GM19240 (cell line): ENCODE results near the gene MX1.

Experiments
- DNase-seq: peaks from one replicate; pipeline ENCODE4 v3.0.0; 2011; ENCODE audit warnings: low spot score; ENCODE audit not compliant: insufficient read length

The MX1 gene

GRCh38 chr21:41489329-41489728, 63.3 kb downstream of the MX1 start:
- no peak for DNase-seq

DNA sequence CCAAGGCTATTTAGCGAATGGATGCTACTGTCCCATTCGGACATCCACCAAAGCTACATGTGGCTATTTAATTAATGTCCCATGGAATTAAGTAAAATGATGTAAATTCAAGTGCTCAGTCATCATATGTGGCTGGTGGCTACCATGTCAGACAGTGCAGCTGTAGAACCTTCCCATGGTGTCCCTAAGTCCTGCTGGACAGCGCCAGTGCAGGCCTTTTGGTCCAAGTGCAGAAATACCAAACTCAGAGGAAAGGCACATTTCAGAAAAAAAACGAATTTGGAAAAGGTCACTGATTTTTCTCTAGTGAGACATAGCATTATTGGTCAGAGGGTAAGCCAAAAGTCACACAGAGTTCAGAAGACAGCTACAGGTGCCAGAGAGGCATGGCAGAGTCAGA, 64.3 kb downstream of the MX1 start:
- no peak for DNase-seq

DNA sequence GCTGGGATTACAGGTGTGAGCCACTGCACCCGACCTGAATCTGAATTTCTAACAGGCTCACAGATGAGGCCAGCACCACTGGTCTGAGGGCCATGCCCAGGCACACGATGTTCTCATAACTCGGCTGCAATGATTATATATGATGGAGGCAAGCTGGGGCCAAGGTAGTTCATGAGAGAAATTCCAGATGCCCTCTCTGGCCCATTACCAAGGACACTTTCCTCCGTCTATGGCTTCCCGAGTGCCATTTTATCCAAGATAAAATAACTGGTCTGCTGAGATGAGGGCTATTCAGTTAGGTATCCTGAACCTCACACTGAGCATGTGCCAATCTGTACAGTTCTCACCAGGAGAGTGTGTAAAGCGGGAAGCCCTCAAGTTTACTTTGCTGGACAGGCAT, 65.4 kb downstream of the MX1 start:
- no peak for DNase-seq

GRCh38 chr21:41494242-41494641, 68.2 kb downstream of the MX1 start:
- no peak for DNase-seq

- DNase-seq, result no peak
Observed at GRCh38 chr21:41497008-41497407, 71.0 kb downstream of the MX1 start.

- no peak for DNase-seq
Observed at GRCh38 chr21:41497788-41498187, 71.7 kb downstream of the MX1 start.

DNA sequence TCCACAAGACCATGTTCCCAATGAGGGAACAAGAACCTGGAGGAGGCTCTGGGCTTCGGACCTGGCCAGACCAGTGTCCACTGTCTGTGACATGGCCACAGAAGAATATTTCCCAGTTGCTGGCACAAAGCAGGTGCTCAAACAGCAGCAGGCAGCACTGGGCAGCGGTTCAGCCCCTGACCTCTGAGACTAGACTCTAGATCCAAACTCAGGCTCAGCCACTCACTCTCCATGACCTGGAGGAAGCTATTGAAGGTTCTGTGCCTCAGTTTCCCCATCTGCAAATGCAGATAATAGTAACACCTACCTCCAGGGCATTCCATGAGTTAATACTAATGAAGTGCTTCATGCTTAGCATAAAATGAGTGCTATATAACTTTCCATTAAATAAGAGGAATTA, 73.9 kb downstream of the MX1 start:
- DNase-seq, result no peak

DNA sequence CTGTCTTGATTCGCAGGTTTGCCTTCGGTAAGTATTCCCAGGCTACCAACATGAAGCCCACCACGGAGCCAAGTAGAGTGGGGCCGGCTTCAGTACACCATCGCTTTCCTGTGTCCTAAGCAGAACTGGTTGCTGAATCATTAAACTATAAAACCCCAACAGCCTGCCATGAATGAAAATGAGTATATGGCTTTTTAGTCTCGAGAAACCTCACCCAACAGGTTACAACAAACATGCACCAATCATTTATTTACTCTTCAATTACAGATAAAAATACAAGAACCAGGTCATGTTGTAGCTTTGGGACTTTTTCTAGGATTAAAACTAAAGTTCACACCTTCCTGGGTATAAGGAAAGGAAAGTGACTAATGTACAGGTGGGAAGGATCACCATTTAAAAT, 74.3 kb downstream of the MX1 start:
- no peak for DNase-seq

- DNase-seq, result no peak
Observed at GRCh38 chr21:41500931-41501381, 74.9 kb downstream of the MX1 start.

DNA sequence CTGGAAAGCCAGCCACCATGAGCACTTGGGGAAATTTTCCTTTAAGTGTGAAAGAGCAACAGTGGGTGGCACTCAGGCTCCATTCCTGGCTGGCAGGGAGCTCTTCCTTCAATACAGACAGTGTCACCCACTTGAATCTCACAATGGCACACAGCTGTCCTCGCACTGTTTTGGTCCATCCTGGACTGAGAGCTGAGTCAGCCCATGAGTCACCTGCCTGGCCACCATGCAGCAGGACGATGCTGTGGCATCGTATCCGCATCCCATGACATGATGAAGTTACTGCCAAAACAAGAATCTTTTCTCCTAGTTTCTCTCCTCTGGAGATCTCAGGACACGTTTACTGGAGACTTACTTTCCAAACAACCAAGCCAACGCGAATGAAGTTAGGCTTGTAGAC, 75.9 kb downstream of the MX1 start:
- DNase-seq, result no peak

GRCh38 chr21:41503331-41503730, 77.3 kb downstream of the MX1 start:
- DNase-seq, result no peak

DNA sequence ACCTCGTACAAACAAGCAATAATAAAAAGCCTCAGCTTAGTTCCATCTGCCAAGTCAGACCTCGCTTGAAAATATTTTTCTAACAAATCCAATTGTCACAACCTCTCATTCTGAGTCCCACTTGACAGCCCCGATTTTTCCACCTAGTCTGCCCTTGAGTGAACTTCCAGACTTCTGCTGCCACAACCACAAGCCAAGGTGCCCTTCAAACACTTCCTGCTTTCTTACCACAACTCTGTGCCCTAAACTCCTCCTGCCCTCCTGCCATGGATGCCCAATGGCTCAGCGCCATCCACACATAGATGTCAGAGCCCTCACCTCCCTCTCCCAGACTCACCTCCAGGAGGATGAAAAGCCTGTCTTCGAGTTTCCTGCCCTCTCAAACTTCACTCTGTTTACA, 78.0 kb downstream of the MX1 start:
- no peak for DNase-seq

DNA sequence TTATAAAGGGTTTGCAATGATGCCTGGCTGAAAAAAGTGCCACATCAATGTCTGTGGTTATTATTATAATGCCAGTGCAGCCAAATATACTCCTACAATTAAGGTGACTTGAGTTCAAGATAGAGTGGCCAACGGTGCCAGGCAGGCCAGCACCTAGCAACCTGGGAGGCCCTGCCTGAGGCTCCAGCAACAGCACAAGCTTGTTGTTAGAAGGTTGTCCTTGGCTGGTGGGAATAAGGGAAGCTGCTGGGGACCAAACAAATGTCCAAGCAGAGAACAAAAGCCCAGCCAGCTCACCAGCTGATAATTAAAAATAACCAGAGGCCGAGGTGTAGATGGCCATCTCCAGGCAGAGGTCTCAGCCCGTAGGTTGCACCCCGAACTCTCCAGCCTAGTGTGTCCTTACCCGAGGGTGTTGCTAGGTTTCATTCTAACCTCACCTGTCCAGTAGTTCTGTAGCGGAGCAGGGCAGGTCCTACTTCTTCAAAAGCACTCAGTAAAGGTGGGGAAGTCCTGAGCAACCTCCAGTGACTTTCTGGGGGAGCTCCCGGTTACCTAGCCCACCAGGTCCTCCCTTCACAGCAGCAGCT, 80.1 kb downstream of the MX1 start:
- DNase-seq, result no peak

DNA sequence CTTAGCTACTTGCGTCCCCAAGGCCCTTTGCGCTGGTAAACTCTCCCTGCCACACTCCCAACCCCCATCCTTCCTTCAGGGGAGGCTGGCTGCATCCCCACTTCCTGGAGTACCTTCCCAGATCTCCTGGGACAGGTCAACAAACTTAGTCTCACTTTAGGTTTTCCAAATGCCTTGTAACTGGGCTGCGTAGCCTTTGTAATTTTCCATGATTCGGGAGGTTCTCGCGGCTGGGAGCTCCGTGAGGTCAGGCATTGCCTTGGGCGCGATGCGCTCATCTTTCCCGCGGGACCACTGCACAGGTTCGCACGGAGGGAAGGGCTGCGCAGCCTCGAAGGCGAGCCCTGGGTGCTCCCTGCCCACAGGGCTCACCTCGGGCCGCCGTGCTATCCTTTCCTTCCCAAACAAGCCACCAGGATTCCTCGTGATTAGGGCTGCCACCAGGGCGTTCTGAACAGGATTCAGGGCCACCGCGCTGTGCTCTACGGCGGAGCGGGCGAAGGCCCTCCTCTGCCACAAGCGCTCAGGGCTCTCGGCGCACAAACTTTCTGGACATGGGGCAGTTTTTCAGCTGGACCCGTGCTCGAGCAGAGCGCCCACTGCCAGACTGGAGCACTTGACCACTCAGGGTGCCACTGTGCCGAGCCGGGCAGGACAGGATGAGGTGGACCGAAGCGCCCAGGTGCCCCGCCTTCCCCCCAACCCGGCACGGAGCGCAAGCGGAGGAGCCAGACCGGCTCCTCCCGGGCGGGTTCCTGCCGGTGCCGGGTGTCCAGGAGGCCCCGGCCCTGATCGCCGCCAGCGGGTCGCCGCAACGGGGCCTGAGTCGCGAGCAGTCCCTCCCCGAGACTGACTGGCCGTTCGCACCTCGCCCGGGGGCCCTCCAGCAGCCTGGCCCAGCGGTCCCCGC, 80.8 kb downstream of the MX1 start:
- DNase-seq, result no peak

GRCh38 chr21:41507521-41508414, 81.7 kb downstream of the MX1 start, which contains the start of gene TMPRSS2:
Gene TMPRSS2 (minus strand): TSS chr21:41508158. CDS start chr21:41498133, 10,025 bp downstream.
- DNase-seq, result no peak

DNA sequence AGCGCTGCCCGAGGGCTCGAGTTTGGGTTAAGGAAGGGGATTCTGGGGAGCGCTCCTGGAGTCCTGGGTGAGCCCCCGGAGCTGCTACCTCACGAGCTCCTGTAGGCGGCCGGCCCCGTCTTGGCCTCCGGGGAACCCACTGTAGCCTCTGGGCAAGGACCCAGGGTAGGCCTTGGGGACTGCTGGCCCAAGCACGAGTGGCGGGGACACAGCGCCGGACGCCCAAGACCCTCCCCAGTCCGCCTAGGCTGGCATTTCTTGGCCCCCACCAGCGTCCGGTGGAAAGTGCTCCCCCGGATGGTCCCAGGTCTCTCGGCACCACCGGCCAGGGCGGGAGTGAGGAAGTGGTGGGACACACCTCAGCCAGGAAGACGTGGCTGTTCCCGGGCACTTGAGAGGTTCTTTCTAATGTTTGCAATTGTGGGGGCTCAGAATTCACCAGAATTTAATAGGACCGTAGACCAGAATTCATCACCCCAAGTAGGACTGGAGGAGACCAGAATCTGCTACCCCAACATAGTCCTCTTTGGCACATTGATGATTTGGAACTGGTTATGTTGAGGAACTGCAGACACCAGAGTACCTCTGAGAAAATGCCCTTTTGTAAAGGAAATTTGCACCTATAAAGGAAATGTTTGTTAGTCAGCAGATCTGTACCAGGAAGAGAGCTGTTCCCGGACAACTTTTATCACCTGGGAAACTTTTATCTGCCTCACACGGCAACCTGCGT, 82.5 kb downstream of the MX1 start:
- no peak for DNase-seq
